ENCODE results near the gene RABGAP1L. TPM values are rescaled to one million over a fixed set of nuclear protein-coding genes. Genes with fewer than 3 reads are reported as not detected.

The RABGAP1L gene
- total and polyA plus RNA-seq, 2 of the 8 experiments (the other 6 are each of a cell fraction or from before 2014, with no cell fraction given), result 33.3 to 156 TPM

GRCh38 chr1:174206148-174206836 is 47.0 kb downstream of the RABGAP1L start (continued):
- no peak for TF ChIP-seq HDAC2 (IDR thresholded peaks at IDR 0.05; ENCODE audit: borderline replicate concordance in 1 of 2, low read depth in 2 of 2, low read length in 2 of 2)
- no peak for TF ChIP-seq RXRA (IDR thresholded peaks at IDR 0.05; ENCODE audit: insufficient read depth, low read depth, low read length)
- TF ChIP-seq MAFK (IDR thresholded peaks at IDR 0.05; ENCODE audit: low read depth, low read length), result no peak
- no peak for TF ChIP-seq CEBPB (IDR thresholded peaks at IDR 0.05; ENCODE audit: low read depth, low read length)
- TF ChIP-seq CHD1 (IDR thresholded peaks at IDR 0.05; ENCODE audit: low read depth, low read length), result no peak
- TF ChIP-seq TAF1 (IDR thresholded peaks at IDR 0.05; ENCODE audit: low read depth, low read length), result no peak
- no peak for TF ChIP-seq TEAD4 (IDR thresholded peaks at IDR 0.05; ENCODE audit: low read depth, low read length)

Measured in H1 (cell line).